MCF 10A (cell line): ENCODE measurements around the gene DNTT. TPM values are rescaled to one million over a fixed set of nuclear protein-coding genes. Genes with fewer than 3 reads are reported as not detected.
"Not testable (repeated sequence)": the region's sequence is repeated elsewhere in the genome, so short reads cannot be mapped to it uniquely, and the experiment has no call there.

Experiments
- BruUV-seq: library from RNA; stranded (reverse); fragments of 400-500 nt; replicated peaks from 2 replicates; lab custom pipeline; 2021; lab: Mats Ljungman, UMichigan
- CTCF ChIA-PET: fragments of 300-600 bp; sonication (Branson Sonifier 250); formaldehyde crosslinking; extraction: SDS; loops from one replicate; lab custom pipeline; 2021; ENCODE audit warnings: antibody characterized with exemption, inconsistent platforms; lab: Yijun Ruan, JAX
- POLR2A ChIA-PET: fragments of 300-600, 350-650 bp; sonication (Branson Sonifier 250); formaldehyde crosslinking; extraction: SDS; loops from one replicate; lab custom pipeline; 2020; ENCODE audit warnings: antibody characterized with exemption, inconsistent platforms; lab: Yijun Ruan, JAX
- DNase-seq: peaks from one replicate; pipeline ENCODE4 v3.0.0-alpha.2; 2018; ENCODE audit not compliant: unreplicated experiment
- H3K27ac Mint-ChIP-seq: one replicate; pipeline ENCODE4 v1.8.0; 2022; ENCODE audit warnings: mild to moderate bottlenecking, low read depth, mixed read lengths; ENCODE audit not compliant: unreplicated experiment
- H3K27me3 Mint-ChIP-seq: one replicate; pipeline ENCODE4 v1.8.0; 2022; ENCODE audit warnings: mixed read lengths; ENCODE audit not compliant: insufficient read depth, unreplicated experiment
- H3K36me3 Mint-ChIP-seq: one replicate; pipeline ENCODE4 v1.8.0; 2022; ENCODE audit warnings: mild to moderate bottlenecking, moderate library complexity, mixed read lengths; ENCODE audit not compliant: insufficient read depth, unreplicated experiment
- H3K4me1 Mint-ChIP-seq: one replicate; pipeline ENCODE4 v1.8.0; 2022; ENCODE audit warnings: mixed read lengths; ENCODE audit not compliant: insufficient read depth, unreplicated experiment
- H3K4me3 Mint-ChIP-seq: one replicate; pipeline ENCODE4 v1.8.0; 2022; ENCODE audit warnings: mild to moderate bottlenecking, moderate library complexity, mixed read lengths; ENCODE audit not compliant: unreplicated experiment
- H3K9me3 Mint-ChIP-seq: one replicate; pipeline ENCODE4 v1.8.0; 2022; ENCODE audit warnings: mixed read lengths; ENCODE audit not compliant: unreplicated experiment
- intact Hi-C: fragments of 100-400 bp; cut with micrococcal nuclease; formaldehyde crosslinking; loops from 2 replicates; pipeline ENCODE4 v1.14.1; 2022
- total RNA-seq: library from RNA; stranded (reverse); gene quantifications from 2 replicates; pipeline ENCODE4 v1.2.3, GENCODE V29; 2022
- TF ChIP-seq, protein P1 (sequence below): fragments of 200-600 bp; IDR thresholded peaks from one replicate; pipeline ENCODE4 v1.8.0; 2022; ENCODE audit warnings: antibody characterized with exemption, mild to moderate bottlenecking; ENCODE audit not compliant: unreplicated experiment

The DNTT gene
- total RNA-seq, 1 experiment from 2014 or later, result not detected

DNA sequence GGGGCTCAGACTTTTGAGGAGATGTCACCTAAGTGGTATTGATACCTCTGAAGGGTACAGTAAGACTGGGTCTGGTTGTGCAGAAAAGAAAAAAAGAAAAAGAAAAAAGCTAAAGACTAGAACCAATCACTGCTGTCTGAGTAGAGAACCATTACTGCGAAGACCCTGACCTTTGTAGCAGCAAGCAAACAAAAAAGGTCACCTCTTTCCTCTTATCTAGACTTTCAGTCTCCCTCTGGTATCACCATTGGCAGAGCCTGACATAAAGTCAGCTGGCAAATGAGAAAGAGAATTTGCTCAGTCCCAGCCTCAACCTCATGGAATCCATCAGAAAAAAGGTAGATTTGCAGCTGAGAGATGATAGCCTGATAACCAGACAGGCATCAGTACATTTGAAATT lies 2.6 kb upstream of the DNTT start:
- Mint-ChIP-seq H3K9me3 (no peaks in the 10 kb centered on the region), H3K4me3 (no peak overlapping the region), H3K36me3 (no peaks in the 10 kb centered on the region), H3K27ac (no peak overlapping the region), H3K27me3 (peaks cover 54% of the 10 kb centered on the region), H3K4me1 (no peaks in the 10 kb centered on the region)
- intact Hi-C loops, result no loop called here
- ChIA-PET POLR2A (no interaction called here), CTCF (interaction anchor here (0.9 to 2.5 kb wide), 6 partner anchors 8 to 285 kb away, joined by 3 to 23 read pairs (median 5); no protein-coding TSS in a partner anchor)
- TF ChIP-seq, protein P1, sequence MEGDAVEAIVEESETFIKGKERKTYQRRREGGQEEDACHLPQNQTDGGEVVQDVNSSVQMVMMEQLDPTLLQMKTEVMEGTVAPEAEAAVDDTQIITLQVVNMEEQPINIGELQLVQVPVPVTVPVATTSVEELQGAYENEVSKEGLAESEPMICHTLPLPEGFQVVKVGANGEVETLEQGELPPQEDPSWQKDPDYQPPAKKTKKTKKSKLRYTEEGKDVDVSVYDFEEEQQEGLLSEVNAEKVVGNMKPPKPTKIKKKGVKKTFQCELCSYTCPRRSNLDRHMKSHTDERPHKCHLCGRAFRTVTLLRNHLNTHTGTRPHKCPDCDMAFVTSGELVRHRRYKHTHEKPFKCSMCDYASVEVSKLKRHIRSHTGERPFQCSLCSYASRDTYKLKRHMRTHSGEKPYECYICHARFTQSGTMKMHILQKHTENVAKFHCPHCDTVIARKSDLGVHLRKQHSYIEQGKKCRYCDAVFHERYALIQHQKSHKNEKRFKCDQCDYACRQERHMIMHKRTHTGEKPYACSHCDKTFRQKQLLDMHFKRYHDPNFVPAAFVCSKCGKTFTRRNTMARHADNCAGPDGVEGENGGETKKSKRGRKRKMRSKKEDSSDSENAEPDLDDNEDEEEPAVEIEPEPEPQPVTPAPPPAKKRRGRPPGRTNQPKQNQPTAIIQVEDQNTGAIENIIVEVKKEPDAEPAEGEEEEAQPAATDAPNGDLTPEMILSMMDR, result no peak
- no TSS peak for BruUV-seq
- no peak for DNase-seq

DNA sequence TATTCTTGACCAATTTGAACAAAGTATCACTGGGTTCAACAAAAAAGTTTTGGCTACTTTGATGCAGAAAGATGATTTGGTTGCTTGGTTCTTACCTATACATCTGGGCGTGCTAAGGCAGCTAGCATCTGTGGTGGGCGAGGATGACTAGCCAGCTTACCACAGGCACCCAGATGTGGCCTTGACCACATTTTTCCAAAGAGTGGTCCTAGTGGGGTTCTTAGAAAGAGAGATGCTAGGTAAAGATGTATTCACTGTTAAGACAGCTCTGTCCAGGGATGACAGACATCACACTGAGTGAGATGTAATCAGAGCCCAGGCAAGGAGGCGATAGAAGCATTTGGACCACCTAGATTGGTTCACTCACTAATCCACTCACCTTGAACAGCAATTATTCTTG lies 785 bp downstream of the DNTT start:
- intact Hi-C loops, result no loop called here
- DNase-seq, result no peak
- no TSS peak for BruUV-seq
- H3K27me3 Mint-ChIP-seq, result peaks cover 28% of the 10 kb centered on the region
- ChIA-PET POLR2A (interaction anchor here (0.7 kb wide), 1 partner anchor 15 kb away, joined by 3 read pairs; no protein-coding TSS in a partner anchor), CTCF (interaction anchor here (0.6 to 2.7 kb wide), 3 partner anchors 11 to 87 kb away, joined by 3 to 21 read pairs (median 5); no protein-coding TSS in a partner anchor)
- no peaks in the 10 kb centered on the region for H3K4me1 Mint-ChIP-seq
- no peak overlapping the region for H3K27ac Mint-ChIP-seq
- TF ChIP-seq, protein P1, result no peak
- no peaks in the 10 kb centered on the region for H3K9me3 Mint-ChIP-seq
- no peaks in the 10 kb centered on the region for H3K36me3 Mint-ChIP-seq
- H3K4me3 Mint-ChIP-seq, result no peak overlapping the region

DNA sequence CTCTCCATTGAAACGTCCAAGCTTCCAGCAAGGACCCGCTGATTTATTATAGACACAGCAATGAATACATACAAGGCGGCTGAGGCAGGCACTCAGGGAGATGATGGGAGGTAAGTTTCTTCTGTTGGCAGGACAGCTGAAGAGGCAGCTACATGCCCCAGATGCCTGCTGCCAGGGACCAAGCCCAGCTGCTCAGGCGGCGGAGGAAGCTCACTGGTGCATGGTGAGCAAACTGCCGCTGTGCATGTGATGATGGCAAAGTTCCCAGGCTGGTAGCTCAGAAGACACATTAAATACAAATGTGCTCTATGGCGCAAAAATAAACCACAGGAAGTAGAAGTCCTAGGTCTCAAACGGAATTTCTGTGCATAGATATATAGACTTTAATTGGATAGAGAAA lies 2.3 kb downstream of the DNTT start:
- TF ChIP-seq, protein P1, result no peak
- Mint-ChIP-seq H3K4me1 (no peaks in the 10 kb centered on the region), H3K9me3 (no peaks in the 10 kb centered on the region), H3K27ac (no peak overlapping the region), H3K27me3 (peaks cover 13% of the 10 kb centered on the region), H3K36me3 (no peaks in the 10 kb centered on the region), H3K4me3 (no peak overlapping the region)
- BruUV-seq, result no TSS peak
- ChIA-PET CTCF (interaction anchor here (0.8 to 2.7 kb wide), 2 partner anchors 14 to 77 kb away, joined by 3 to 21 read pairs; no protein-coding TSS in a partner anchor), POLR2A (no interaction called here)
- DNase-seq, result no peak
- intact Hi-C loops, result no loop called here

DNA sequence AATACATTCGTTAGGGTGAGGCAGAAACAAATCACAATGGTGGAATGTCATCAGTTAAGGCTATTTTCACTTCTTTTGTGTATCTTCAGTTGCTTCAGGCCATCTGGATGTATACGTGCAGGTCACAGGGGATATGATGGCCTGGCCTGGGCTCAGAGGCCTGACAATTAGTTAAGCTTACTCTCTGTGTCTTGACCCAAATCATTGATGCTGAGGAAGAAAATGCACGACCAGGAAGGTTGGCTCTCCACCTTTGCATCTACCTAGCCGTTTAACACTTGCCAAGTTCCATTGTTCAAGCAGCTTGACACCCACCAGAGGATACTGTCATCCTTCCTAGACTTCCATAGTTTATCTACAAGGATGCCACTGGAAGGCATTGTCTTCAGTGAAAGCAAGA lies 4.6 kb downstream of the DNTT start:
- H3K36me3 Mint-ChIP-seq, H3K27ac Mint-ChIP-seq, H3K9me3 Mint-ChIP-seq, intact Hi-C loops, H3K4me3 Mint-ChIP-seq, H3K4me1 Mint-ChIP-seq, DNase-seq, BruUV-seq: not testable (repeated sequence)
- CTCF ChIA-PET, result interaction anchor here (0.6 to 1.9 kb wide), 4 partner anchors 15 to 292 kb away, joined by 3 to 9 read pairs (median 4); no protein-coding TSS in a partner anchor
- POLR2A ChIA-PET, result interaction anchor here (1.5 kb wide), 1 partner anchor 10 kb away, joined by 6 read pairs; no protein-coding TSS in a partner anchor
- H3K27me3 Mint-ChIP-seq, result peaks cover 10% of the 10 kb centered on the region
